Measurements from ENCODE around the gene VTI1A. TPM values are rescaled to one million over a fixed set of nuclear protein-coding genes. Genes with fewer than 3 reads are reported as not detected.

Gene VTI1A
- polyA plus RNA-seq, 1 donor from 2014 or later, result 28.7 TPM

DNA sequence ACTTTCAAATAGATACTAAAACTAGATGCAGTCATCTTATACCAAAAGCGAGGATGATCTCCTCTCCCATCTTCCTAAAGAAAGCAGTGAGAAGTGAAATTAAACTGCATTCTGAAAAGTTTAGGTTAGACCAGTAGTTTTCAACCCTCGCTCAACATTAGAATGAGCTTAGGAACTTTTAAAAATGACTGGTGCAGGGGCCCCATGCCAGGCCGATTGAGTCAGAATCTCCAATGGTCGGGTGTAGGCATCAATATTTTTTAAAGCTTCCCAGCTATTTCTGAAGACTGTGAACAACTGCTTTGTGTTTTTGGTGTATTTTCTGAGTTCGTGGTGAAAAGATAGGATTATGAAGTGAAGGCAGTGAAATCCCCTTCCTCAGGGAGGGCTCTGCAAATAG is 146.0 kb downstream of the VTI1A start:
- H3K36me3 ChIP-seq (ENCODE audit: insufficient read depth, low read length), result no peaks in the 10 kb centered on the region
- no peak overlapping the region for H3K27ac ChIP-seq (ENCODE audit: low read length)
- H3K27me3 ChIP-seq (ENCODE audit: insufficient read depth, low read depth, low read length), result no peaks in the 10 kb centered on the region
- no peak overlapping the region for H3K9ac ChIP-seq (ENCODE audit: low read length)
- TF ChIP-seq MXI1 (conservative IDR thresholded peaks at IDR 0.05; ENCODE audit: poor library complexity, severe bottlenecking) (no peak), RAD21 (conservative IDR thresholded peaks at IDR 0.05) (no peak), EZH2 (IDR thresholded peaks at IDR 0.05; ENCODE audit: borderline replicate concordance, insufficient read depth, low read length, poor library complexity, severe bottlenecking) (no peak), EP300 (conservative IDR thresholded peaks at IDR 0.05; ENCODE audit: poor library complexity, severe bottlenecking) (no peak), TAF1 (IDR thresholded peaks at IDR 0.05; ENCODE audit: low read depth) (no peak), SMC3 (conservative IDR thresholded peaks at IDR 0.05; ENCODE audit: poor library complexity) (no peak)
- TF ChIP-seq, protein P1, sequence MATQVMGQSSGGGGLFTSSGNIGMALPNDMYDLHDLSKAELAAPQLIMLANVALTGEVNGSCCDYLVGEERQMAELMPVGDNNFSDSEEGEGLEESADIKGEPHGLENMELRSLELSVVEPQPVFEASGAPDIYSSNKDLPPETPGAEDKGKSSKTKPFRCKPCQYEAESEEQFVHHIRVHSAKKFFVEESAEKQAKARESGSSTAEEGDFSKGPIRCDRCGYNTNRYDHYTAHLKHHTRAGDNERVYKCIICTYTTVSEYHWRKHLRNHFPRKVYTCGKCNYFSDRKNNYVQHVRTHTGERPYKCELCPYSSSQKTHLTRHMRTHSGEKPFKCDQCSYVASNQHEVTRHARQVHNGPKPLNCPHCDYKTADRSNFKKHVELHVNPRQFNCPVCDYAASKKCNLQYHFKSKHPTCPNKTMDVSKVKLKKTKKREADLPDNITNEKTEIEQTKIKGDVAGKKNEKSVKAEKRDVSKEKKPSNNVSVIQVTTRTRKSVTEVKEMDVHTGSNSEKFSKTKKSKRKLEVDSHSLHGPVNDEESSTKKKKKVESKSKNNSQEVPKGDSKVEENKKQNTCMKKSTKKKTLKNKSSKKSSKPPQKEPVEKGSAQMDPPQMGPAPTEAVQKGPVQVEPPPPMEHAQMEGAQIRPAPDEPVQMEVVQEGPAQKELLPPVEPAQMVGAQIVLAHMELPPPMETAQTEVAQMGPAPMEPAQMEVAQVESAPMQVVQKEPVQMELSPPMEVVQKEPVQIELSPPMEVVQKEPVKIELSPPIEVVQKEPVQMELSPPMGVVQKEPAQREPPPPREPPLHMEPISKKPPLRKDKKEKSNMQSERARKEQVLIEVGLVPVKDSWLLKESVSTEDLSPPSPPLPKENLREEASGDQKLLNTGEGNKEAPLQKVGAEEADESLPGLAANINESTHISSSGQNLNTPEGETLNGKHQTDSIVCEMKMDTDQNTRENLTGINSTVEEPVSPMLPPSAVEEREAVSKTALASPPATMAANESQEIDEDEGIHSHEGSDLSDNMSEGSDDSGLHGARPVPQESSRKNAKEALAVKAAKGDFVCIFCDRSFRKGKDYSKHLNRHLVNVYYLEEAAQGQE (IDR thresholded peaks at IDR 0.05; ENCODE audit: borderline replicate concordance), result no peak
- TF ChIP-seq, protein P2, sequence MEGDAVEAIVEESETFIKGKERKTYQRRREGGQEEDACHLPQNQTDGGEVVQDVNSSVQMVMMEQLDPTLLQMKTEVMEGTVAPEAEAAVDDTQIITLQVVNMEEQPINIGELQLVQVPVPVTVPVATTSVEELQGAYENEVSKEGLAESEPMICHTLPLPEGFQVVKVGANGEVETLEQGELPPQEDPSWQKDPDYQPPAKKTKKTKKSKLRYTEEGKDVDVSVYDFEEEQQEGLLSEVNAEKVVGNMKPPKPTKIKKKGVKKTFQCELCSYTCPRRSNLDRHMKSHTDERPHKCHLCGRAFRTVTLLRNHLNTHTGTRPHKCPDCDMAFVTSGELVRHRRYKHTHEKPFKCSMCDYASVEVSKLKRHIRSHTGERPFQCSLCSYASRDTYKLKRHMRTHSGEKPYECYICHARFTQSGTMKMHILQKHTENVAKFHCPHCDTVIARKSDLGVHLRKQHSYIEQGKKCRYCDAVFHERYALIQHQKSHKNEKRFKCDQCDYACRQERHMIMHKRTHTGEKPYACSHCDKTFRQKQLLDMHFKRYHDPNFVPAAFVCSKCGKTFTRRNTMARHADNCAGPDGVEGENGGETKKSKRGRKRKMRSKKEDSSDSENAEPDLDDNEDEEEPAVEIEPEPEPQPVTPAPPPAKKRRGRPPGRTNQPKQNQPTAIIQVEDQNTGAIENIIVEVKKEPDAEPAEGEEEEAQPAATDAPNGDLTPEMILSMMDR (IDR thresholded peaks at IDR 0.05; ENCODE audit: poor library complexity, severe bottlenecking), result no peak
- H3K9me2 ChIP-seq (ENCODE audit: insufficient read depth, low read length), result no peaks in the 10 kb centered on the region
- H3K4me2 ChIP-seq (ENCODE audit: low read length), result no peak overlapping the region
- no peak overlapping the region for H3K4me3 ChIP-seq (ENCODE audit: low read length)
- no peaks in the 10 kb centered on the region for H3K9me3 ChIP-seq (ENCODE audit: low read length)
- H3F3A ChIP-seq (ENCODE audit: insufficient read depth, low read length, poor library complexity, severe bottlenecking), result no peaks in the 10 kb centered on the region
- no peaks in the 10 kb centered on the region for H4K20me1 ChIP-seq (ENCODE audit: insufficient read depth)
- no peaks in the 10 kb centered on the region for H3K79me2 ChIP-seq (replicated peaks; ENCODE audit: insufficient read depth, low read length)
- no peak overlapping the region for H2AFZ ChIP-seq (ENCODE audit: low read depth, low read length)

DNA sequence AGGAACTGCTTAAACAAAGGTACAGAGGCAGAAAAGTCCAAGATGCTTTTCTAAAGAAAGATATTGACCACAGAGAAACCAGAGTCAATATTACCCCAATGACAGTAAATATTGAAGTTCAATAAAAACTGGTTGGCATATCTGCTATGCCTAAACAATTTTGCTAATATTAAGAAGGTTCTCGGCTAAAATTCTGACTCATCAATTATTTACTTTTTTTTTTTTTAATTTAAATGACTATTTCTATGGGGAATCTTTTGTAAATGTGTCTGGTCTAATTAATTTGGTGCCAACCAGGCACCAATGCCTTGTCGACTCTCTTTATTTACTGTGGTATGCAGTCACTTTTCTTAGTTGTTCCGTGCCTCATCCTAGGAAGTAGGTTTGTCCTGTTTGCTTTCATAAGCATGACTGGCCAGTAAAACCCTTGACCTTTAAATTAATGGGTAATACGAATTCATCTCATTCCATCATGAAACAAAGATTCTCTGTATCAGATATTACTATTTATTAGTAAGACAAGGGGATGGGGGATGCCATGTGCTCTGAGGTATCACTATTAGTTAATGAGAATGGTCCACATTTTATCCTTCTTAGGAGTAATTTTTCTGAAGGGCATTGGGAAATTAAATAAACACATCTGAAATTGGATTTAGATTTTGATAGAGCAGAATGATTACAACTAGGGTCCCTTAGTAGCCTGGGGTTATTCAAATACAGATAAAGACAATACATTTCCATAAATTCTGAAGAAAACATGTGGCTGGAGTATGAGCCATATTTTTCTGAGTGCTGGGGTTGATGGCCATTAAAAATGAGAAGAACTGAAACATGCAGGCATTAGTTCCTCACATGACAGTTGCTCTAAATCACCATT is 154.4 kb downstream of the VTI1A start:
- Histone ChIP-seq H3K4me2 (ENCODE audit: low read length) (no peak overlapping the region), H3K27ac (ENCODE audit: low read length) (no peak overlapping the region), H3K79me2 (replicated peaks; ENCODE audit: insufficient read depth, low read length) (no peaks in the 10 kb centered on the region), H3K4me3 (ENCODE audit: low read length) (no peak overlapping the region), H2AFZ (ENCODE audit: low read depth, low read length) (no peak overlapping the region), H3K9me2 (ENCODE audit: insufficient read depth, low read length) (no peaks in the 10 kb centered on the region), H3K36me3 (ENCODE audit: insufficient read depth, low read length) (no peaks in the 10 kb centered on the region), H4K20me1 (ENCODE audit: insufficient read depth) (no peaks in the 10 kb centered on the region), H3F3A (ENCODE audit: insufficient read depth, low read length, poor library complexity, severe bottlenecking) (no peaks in the 10 kb centered on the region), H3K9me3 (ENCODE audit: low read length) (peaks cover 7% of the 10 kb centered on the region), H3K27me3 (ENCODE audit: insufficient read depth, low read depth, low read length) (no peaks in the 10 kb centered on the region), H3K9ac (ENCODE audit: low read length) (no peak overlapping the region)
- TF ChIP-seq POLR2AphosphoS5 (IDR thresholded peaks at IDR 0.05), result no peak
